Activated T-cell treated with anti-CD3 and anti-CD28 coated beads for 4 hours (primary cell): Measurements from ENCODE around the gene PIGW.

ENCODE experiments used
- DNase-seq: peaks from one replicate; pipeline ENCODE4 v3.0.0-alpha.2; 2020

Gene PIGW

DNA sequence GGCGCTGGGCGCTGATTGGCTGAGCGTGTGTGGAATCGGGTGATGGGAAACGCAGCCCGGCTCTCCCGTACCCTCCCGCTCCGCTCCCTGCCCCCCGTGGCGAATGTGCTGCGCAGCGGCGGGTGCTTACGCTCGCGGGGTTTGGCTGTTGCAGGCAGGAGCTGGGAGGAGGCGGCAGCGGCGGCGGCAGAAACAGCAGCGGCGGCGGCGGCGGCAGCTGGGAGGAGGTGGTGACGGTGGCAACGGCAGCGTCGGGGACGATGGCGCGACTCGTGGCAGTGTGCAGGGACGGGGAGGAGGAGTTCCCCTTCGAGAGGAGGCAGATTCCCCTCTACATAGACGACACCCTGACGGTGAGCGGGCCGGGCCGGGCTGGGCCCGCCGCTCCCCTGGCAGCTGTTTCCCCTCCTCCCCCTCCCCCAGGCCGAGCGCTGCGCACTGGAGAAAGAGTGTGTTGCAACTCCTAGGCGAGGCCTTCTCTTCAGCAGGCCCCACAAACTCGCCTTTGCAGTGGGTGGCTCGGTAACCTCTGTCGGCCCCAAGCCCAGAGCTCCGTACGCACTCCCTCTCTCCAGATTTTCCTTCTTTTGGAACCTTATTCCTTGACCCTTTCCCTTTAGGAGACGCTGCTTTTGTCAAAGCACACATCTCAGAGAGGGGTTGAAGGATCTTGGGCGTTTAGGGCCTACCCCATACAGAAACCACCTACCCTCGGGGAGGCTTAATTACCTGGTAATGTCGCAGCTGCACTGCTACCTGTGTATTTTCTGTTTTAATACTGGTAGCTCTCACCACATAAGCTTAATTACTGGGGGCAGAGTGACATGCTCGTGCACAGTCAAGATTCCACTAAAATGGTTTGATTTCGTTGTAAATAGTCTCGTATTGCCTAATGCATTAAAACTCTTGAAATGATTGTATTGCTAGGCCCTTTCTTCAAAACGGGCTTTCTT is 11.0 kb downstream of the PIGW start:
- peak; percentile 94 for DNase-seq

DNA sequence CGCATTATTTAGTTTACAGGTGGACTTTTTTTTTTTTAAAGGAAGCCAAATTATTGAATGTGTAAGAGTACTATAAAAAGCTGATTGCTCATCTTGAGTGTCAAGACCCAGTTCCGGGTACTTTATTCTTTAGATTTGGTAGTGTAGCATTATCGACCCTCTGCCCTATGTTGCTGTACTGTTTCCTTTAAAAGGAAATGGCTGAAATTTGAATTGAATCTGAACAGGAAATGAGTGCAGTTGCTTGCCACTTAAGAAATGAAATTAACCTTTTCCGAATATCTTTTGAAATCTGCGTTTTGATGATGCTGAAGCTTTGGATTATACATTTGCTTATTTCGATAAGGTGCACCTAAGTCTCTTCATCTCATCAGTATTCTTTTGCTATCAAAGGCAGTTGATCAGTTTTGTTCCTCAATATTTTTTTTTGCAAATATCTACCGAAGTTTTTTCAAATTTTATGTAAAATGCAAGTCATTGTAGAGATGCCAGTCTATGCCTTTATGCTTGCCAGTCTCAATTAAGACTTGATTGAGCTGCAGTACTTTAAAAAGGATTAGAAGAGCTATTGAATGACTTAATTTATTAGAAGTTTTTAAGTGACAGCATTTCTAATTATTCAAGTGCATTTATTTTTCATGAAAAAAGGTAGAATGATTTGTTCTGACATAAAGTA is 11.8 kb downstream of the PIGW start:
- DNase-seq, result no peak

DNA sequence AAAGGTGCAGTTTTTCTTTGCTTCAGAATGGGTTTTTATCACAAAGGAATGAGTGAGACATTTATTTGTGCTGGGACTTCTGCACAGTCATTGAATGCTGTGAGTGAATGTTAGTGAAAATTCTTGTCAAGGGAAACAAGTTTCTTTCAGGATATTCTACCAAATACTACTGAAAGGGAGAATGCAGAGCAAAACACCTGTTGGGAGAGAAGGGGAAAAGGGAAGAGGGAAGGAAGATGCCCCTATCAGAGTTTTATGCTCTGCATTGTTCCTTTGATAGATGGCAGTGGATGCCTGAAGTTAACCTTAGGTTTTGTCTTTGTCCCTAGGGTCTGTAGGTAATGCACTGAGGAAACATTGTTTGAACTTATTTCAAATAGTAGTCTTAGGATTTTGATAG is 13.0 kb downstream of the PIGW start:
- DNase-seq, result no peak

DNA sequence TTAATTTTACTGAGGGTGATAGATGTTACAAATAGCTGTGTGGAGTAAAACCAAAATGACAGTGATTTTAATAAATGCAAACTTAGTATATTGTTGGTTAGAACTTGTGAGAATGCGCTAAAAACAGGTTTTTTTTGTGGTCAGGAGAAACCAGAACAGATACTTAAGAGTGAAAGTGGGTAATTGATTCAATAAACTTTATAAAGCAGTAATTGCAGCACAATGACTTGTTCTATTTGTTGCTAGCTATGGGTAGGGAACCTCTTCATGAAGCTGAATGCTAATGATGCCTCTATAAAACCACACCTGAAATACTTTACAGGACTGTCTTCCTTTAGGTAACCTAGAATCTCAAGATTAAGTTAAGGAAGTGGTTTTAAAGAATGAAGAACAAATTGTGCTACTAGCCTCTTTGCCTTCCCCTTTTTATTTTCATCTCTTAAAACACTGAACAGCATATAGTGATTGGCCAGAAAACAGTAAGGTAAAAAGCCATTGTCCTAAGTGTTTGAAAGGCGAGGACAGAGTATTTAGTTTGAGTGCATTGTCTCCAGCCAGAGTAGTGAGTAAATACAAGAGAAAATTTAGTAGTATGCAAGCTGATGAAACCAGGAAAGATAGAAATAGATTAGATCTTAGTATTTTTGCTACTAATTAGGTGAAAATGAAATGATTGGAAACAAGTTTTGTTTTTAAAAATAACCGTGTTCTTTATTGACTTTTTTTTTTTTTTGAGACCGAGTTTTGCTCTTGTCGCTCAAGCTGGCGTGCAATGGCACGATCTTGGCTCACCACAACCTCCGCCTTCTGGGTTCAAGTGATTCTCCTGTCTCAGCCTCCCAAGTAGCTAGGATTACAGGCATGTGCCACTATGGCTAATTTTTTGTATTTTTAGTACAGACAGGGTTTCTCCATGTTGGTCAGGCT is 16.0 kb downstream of the PIGW start:
- DNase-seq, result no peak

DNA sequence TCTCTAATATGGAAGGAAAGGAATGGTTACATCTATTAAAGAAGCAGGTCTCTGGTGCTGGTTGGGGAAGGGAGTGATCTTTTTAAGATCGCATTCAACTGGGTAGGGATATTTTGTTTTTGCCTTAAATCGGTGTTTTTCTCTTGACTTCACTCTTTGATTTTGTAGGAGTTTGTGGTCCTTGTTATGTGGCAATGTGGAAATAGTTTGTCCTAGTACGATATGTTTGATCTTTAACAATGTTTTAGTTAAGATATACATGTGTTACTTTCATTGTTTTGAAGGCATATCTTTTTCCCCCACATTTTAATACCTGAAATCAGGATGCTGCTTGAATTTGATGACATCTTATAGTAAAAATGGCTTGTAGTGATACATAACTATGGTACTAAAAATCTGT is 18.7 kb downstream of the PIGW start:
- no peak for DNase-seq

DNA sequence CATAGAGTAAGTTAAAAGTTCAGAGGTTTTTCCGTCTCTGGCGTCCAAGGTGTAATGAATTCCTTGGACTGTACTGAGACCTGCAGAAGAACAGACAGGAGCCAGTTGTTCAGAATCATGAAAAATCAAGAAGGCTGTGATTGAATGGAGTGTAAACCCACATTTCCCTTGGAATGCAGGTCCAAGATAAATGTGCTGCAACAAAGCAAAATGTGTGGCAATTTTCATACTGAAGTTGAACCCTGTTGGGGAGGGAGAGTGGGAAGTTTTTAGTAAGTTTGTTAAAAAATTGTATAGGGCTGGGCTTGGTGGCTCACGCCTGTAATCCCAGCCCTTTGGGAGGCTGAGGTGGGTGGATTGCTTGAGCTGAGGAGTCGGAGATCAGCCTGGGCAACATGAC is 31.3 kb downstream of the PIGW start:
- DNase-seq, result no peak

DNA sequence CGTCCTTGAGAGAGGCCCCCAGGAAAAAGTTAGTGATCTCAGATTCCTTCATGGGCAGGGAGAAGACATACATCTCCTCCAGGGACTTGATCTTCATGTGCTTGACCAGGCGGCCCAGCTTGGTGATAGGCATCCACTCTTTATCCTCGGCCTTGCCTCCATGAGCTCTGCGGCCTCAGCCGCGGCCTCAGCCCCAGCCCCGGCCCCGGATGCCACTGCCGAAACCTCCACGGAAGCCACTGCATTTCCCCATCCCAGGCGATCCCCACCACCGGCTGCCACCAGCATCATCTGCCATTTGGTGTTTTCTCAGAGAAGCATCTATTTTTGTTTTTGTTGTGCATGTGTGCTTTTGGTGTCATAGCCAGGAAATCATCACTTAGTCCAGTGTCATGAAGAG is 40.2 kb downstream of the PIGW start:
- DNase-seq, result no peak

DNA sequence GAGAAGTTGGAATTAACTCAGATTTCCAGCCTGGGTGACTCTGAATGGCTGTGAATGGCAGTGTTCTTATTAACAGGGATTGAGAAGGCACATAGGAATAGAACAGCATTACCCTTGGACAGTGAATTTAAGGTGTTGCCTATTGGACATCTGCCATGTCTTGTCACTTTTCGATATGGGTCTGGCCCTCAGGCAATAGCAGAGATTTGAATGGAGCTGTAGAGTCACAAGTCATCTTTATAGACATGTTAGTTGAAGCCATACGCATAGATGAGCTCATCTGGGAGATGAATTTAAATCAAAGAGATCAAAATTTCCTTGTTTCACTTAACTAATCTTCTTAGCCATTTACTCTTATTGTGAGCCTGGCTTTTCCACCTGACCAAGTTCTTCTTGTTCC is 42.0 kb downstream of the PIGW start:
- no peak for DNase-seq

DNA sequence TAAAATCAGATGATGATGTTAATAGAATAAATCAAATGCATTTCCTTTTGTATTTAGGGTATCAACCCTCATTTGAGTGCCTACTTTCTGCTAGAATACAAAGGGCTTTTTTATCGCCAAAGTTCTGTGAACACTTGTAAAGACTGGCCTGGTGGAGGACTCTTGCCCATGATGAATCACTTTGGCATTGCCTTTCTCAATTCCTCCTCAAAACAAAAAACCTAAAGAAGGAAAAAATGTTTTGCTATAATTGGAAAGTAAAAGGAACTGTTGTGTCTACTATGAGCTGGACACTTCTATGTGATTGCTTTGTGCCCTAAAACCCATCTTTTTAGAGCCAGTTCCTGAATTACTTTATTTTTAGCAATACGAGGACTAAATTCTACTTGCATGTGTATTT is 43.9 kb downstream of the PIGW start:
- no peak for DNase-seq

DNA sequence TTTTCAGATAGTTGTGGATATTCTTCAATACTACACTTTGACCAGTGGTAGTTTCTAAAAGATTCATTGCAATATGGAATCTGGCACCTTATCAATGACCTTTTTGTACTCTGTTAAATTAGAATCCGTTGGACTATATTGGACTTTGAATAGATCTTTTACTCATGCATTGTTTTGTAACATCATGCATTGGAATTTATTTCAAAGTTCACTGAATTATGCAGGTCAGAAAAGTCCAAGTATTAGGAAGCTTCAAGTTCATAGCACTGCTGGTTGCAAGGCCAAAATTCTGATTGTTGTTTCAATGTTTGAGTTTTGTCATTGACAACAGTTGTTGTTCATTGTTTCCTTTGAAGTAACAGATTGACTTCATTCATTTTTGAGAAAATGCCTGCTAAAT is 49.0 kb downstream of the PIGW start:
- DNase-seq, result no peak

DNA sequence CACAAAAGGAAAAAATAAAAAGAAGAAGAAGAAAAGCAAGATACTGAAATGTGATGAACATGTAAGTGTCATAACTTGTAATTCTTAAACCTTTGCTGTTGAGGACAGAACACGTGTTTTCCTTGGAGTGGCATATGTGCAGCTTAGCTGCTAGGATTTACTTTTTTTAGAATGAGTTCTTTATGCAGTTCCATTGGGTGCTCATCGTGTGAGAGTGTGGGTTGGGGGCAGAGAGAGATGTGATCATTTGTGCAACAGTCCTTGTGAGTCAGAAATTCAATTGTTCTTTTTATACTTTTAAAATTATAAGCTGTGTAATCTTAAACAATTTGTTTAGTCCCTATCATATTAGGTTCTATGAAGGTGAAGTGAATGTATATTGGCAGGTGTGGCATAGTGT is 51.4 kb downstream of the PIGW start:
- no peak for DNase-seq
